Left lung (tissue), 14 donors: Measurements from ENCODE around the gene ZNF808. TPM values are rescaled to one million over a fixed set of nuclear protein-coding genes. Genes with fewer than 3 reads are reported as not detected.
A peak's percentile ranks its signal among the peaks of the same experiment; 100 is the strongest.
"Not testable (repeated sequence)": the region's sequence is repeated elsewhere in the genome, so short reads cannot be mapped to it uniquely, and the experiment has no call there.

Experiments
- ATAC-seq: fragments of 200-7000 bp; cut with Tn5 transposase; one replicate; pipeline ENCODE4 v1.9.1; 2020; ENCODE audit warnings: moderate library complexity
- DNase-seq, 4 donors: peaks; one replicate each; pipeline ENCODE4 v3.0.0-alpha.2; 2013 to 2020
- H3K27ac ChIP-seq, 2 donors: fragments of 200-600 bp; sonication (generic) in 1 of 2; one replicate each; pipeline versions ENCODE4 v1.5.0 to v1.8.0; 2020 to 2021
- H3K27me3 ChIP-seq, 2 donors: fragments of 200-600 bp; sonication (generic) in 1 of 2; one replicate each; pipeline versions ENCODE4 v1.5.0 to v1.8.0; 2020 to 2021
- H3K36me3 ChIP-seq, 2 donors: fragments of 200-600 bp; sonication (generic) in 1 of 2; one replicate each; pipeline versions ENCODE4 v1.5.0 to v1.8.0; 2020 to 2021
- H3K4me1 ChIP-seq, 2 donors: fragments of 200-600 bp; one replicate each; pipeline ENCODE4 v1.8.0; 2021
- H3K4me3 ChIP-seq, 2 donors: fragments of 200-600 bp; sonication (generic) in 1 of 2; one replicate each; pipeline versions ENCODE4 v1.5.0 to v1.8.0; 2020 to 2021; ENCODE audit warnings: mild to moderate bottlenecking in 1 of 2
- H3K9me3 ChIP-seq, 2 donors: fragments of 200-600 bp; sonication (generic) in 1 of 2; one replicate each; pipeline versions ENCODE4 v1.5.0 to v1.8.0; 2020 to 2021
- CTCF ChIP-seq, 2 donors: fragments of 200-600 bp; sonication (generic) in 1 of 2; IDR thresholded peaks; one replicate each; pipeline versions ENCODE4 v1.5.0 to v1.8.0; 2021; ENCODE audit warnings: antibody characterized with exemption in 2 of 2
- intact Hi-C, 2 donors: fragments of 100-400 bp; cut with DNase I; formaldehyde crosslinking; loops; one replicate each; pipeline versions ENCODE4 v1.11.2 to v1.14.2; 2022
- long read RNA-seq, 12 donors: library from polyadenylated mRNA in 2 of 12; unstranded in 2 of 12; transcript quantifications; one replicate each; pipeline ENCODE4 v2.0.0 and lab custom pipeline, GENCODE V29; 2019 to 2026
- polyA plus RNA-seq, 6 donors: library from polyadenylated mRNA; unstranded; fragments of 120-200 nt; gene quantifications; one replicate each; pipeline ENCODE4 v1.2.1, GENCODE V29; 2013; ENCODE audit not compliant: insufficient read length in 6 of 6
- total RNA-seq, 2 donors: library from RNA; stranded (reverse); fragmentation: NEBNext Ultra II Directional; extraction: Animal tissue kit (Norgen Biotek cat#: 25700); gene quantifications; one replicate each; pipeline ENCODE4 v1.2.1, GENCODE V29; 2021
- donor health status: DM: no; HTN: yes; CAD: no.
- donor health status: DM: no; HTN: no; CAD: no.

The ZNF808 gene
- total RNA-seq (10 to 100 TPM; 23.8 to 24.6 TPM), polyA plus RNA-seq (10 to 100 TPM; 13.9 to 21.6 (median 17.5) TPM)
- long read RNA-seq, donor 1, partial matches to known transcripts, result 0 of 3 reads
- long read RNA-seq, donor 1, other reads (novel, unspliced or antisense), result 0 of 3 reads
- long read RNA-seq, donor 2, partial matches to known transcripts, result 0 of 1 reads
- long read RNA-seq, donor 2, other reads (novel, unspliced or antisense), result 0 of 1 reads
- long read RNA-seq, donor 3, result 0 reads
- long read RNA-seq, donor 4, partial matches to known transcripts, result 1 of 2 reads
- long read RNA-seq, donor 4, other reads (novel, unspliced or antisense), result 1 of 2 reads
- long read RNA-seq, donor 5, partial matches to known transcripts, result 0 of 2 reads
- long read RNA-seq, donor 5, other reads (novel, unspliced or antisense), result 0 of 2 reads
- long read RNA-seq, donor 6, partial matches to known transcripts, result 0 of 1 reads
- long read RNA-seq, donor 6, other reads (novel, unspliced or antisense), result 0 of 1 reads
- long read RNA-seq, donor 7, partial matches to known transcripts, result 0 of 1 reads
- long read RNA-seq, donor 7, other reads (novel, unspliced or antisense), result 0 of 1 reads
- long read RNA-seq, donor 8, result 0 reads
- long read RNA-seq, donor 9, result 0 reads
- long read RNA-seq, donor 10, partial matches to known transcripts, result 0 of 3 reads
- long read RNA-seq, donor 10, other reads (novel, unspliced or antisense), result 3 of 3 reads
- long read RNA-seq, donor 11, result 0 reads
- long read RNA-seq, donor 12, result 0 reads

- H3K36me3 ChIP-seq, result no peaks in the 10 kb centered on the region
- intact Hi-C loops, result no loop called here
These were observed at the start of gene ZNF808 for GRCh38 chr19:52527134-52527955. ZNF808 (plus strand) TSS chr19:52527668; CDS start chr19:52543285, 15,617 bp downstream.

GRCh38 chr19:52484111-52484743, 43.2 kb upstream of the ZNF808 start:
- H3K4me1 ChIP-seq, DNase-seq, H3K27me3 ChIP-seq, H3K4me3 ChIP-seq, H3K27ac ChIP-seq, H3K36me3 ChIP-seq, ATAC-seq, intact Hi-C loops: not testable (repeated sequence)
- H3K9me3 ChIP-seq, result peaks cover 0 to 97% of the 10 kb centered on the region in 2 donors

More at GRCh38 chr19:52527134-52527955, at the start of gene ZNF808:
- peaks cover 0 to 30% of the 10 kb centered on the region in 2 donors for H3K9me3 ChIP-seq
- peak; percentile 48 to 74 for TF ChIP-seq CTCF (IDR thresholded peaks at IDR 0.05)
- ATAC-seq (peak; percentile 99), DNase-seq (peak; percentile 85 to 99 (median 96))
- H3K27me3 ChIP-seq, result no peaks in the 10 kb centered on the region
- peak within 1 kb of the TSS; percentile 75 to 79 for H3K4me3 ChIP-seq
- H3K27ac ChIP-seq, result peak within 1 kb of the TSS; percentile 90 to 96
- H3K4me1 ChIP-seq, result peaks cover 5 to 20% of the 10 kb centered on the region in 2 donors

- H3K27ac ChIP-seq, H3K4me3 ChIP-seq, H3K36me3 ChIP-seq, H3K27me3 ChIP-seq, DNase-seq, intact Hi-C loops, ATAC-seq, H3K4me1 ChIP-seq: not testable (repeated sequence)
- peaks cover 0 to 97% of the 10 kb centered on the region in 2 donors for H3K9me3 ChIP-seq
These were observed 42.4 kb upstream of the ZNF808 start for GRCh38 chr19:52485064-52485463.

- H3K9me3 ChIP-seq, result peaks cover 0 to 97% of the 10 kb centered on the region in 2 donors
- intact Hi-C loops, DNase-seq, ATAC-seq, H3K27me3 ChIP-seq, H3K4me1 ChIP-seq, H3K27ac ChIP-seq, H3K36me3 ChIP-seq, H3K4me3 ChIP-seq: not testable (repeated sequence)
These were observed 41.8 kb upstream of the ZNF808 start for GRCh38 chr19:52485561-52486240.

GRCh38 chr19:52492201-52492993, 35.1 kb upstream of the ZNF808 start:
- intact Hi-C loops, result no loop called here
- Histone ChIP-seq H3K9me3 (peaks cover 0 to 97% of the 10 kb centered on the region in 2 donors), H3K4me1 (no peaks in the 10 kb centered on the region), H3K36me3 (peaks cover 0 to 9% of the 10 kb centered on the region in 2 donors), H3K27me3 (peaks cover 0 to 6% of the 10 kb centered on the region in 2 donors), H3K27ac (no peak overlapping the region), H3K4me3 (no peak overlapping the region)
- ATAC-seq (no peak), DNase-seq (peak in 3 of 4 donors; percentile 8 to 77 (median 19))
- TF ChIP-seq CTCF (IDR thresholded peaks at IDR 0.05), result no peak
